SW480 (cell line): Measurements from ENCODE around the gene RILP.
"Not testable (repeated sequence)": the region's sequence is repeated elsewhere in the genome, so short reads cannot be mapped to it uniquely, and the experiment has no call there.

Source experiments
- DNase-seq: peaks from one replicate; pipeline ENCODE4 v3.0.0-alpha.2; 2016; ENCODE audit warnings: low spot score

RILP gene, protein sequence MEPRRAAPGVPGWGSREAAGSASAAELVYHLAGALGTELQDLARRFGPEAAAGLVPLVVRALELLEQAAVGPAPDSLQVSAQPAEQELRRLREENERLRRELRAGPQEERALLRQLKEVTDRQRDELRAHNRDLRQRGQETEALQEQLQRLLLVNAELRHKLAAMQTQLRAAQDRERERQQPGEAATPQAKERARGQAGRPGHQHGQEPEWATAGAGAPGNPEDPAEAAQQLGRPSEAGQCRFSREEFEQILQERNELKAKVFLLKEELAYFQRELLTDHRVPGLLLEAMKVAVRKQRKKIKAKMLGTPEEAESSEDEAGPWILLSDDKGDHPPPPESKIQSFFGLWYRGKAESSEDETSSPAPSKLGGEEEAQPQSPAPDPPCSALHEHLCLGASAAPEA

GRCh38 chr17:1649844-1650501 is at the start of gene RILP:
Gene RILP, minus strand, starts transcription at chr17:1649866. Its CDS starts 62 bp downstream, at chr17:1649804.
- peak; percentile 77 for DNase-seq

DNA sequence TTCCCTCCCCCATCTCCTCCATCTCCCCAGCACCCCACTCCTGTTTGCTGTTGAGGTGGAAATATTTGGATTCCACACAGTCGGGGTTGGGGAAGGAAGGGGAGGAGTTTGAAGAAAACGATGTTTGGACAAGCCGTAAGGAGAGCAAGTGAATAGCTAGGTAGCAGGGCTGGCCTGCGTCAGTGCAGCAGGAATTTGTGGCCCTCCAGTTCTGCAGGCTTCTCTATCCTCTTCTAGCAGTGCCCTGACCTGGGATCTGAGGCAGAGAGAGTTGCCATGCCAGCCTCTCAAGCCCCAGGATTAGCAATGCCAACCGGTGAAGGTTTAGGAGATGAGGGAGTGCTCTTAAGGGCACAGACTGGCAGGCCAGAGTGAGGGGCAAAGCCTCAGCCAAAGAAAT is 48.0 kb upstream of the RILP start:
- DNase-seq: no peak

- DNase-seq: no peak
Observed at GRCh38 chr17:1695365-1695764, 45.7 kb upstream of the RILP start.

DNA sequence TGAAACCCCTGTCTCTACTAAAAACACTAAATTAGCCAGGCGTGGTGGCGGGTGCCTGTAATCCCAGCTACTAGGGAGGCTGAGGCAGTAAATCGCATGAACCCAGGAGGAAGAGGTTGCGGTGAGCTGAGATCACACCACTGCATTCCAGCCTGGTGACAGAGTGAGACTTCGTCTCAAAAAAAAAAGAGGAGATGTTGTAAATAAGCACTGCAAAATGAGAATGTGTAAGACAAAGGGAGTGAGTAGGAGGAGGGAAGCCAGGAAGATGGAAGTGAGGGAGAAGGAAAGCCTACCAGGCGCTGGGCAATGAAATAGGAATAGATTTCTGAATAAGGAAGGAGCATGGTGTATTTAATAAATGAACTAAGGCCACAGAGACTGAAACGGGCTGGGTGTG is 43.7 kb upstream of the RILP start:
- no peak for DNase-seq

GRCh38 chr17:1690544-1691221 is 41.0 kb upstream of the RILP start:
- DNase-seq: no peak

GRCh38 chr17:1688405-1688804 is 38.7 kb upstream of the RILP start:
- not testable (repeated sequence) for DNase-seq

GRCh38 chr17:1686086-1686485 is 36.4 kb upstream of the RILP start:
- DNase-seq: no peak

- peak; percentile 96 for DNase-seq
Observed at GRCh38 chr17:1684378-1685189, 34.9 kb upstream of the RILP start, which contains the start of gene PRPF8. Gene PRPF8, minus strand, starts transcription at chr17:1684867. Its CDS starts 296 bp downstream, at chr17:1684571.

GRCh38 chr17:1683459-1683858 is 33.8 kb upstream of the RILP start:
- no peak for DNase-seq

DNA sequence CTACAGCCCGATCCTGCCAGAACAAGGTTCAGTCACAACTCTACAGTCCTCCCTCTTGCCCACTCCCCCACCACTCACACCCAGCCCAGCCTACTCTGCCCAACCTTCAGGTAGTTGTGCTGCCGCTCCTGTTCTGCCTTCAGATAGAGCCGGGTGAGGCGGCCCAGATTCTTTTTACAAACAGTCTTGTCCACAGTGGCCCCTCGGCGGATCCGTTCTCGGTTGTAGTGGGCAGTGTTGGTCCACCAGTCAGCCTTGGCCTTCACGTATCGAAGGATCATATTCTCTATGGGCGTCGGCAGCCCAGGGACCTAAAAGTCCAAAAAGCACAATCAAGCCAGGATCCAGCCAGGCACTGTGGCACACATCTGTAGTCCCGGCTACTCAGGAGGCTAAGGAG is 26.7 kb upstream of the RILP start:
- DNase-seq: no peak

- DNase-seq: no peak
Observed at GRCh38 chr17:1673041-1673785, 23.5 kb upstream of the RILP start.

DNA sequence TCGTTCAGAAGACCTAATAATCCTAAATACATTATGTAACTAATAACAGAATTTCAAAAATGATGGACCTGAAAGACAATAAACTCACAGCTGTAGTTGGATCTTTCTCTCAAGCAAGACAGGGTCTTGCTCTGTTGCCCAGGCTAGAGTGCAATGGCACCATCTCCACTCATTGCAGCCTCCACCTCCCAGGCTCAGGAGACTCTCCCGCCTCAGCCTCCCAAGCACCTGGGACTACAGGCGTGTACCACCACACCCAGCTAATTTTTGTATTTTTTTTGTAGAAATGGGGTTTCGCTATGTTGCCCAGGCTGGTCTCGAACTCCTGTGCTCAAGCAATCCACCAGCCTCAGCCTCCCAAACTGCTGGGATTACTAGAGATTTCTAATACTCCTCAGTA is 14.3 kb upstream of the RILP start:
- not testable (repeated sequence) for DNase-seq

GRCh38 chr17:1661045-1661444 is 11.4 kb upstream of the RILP start:
- no peak for DNase-seq

DNA sequence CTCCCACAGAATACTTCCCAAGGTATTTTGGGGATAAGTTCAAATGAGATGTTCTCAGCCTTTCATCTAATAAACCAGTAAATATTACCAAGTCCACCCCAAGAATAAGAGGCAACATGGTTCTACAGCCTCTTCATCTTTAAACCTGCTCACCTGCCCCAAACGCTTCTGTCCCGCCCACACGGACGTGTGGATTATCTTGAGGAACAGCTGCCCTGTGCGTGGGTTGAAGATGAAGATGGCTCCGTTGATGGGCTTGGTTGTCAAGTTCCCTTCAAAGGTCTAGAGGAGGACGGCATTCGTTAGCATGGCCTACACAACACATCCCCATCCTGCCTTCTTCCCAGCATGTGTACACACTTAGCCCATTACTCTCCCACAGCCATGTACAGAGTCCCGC is 8.4 kb upstream of the RILP start:
- no peak for DNase-seq

DNA sequence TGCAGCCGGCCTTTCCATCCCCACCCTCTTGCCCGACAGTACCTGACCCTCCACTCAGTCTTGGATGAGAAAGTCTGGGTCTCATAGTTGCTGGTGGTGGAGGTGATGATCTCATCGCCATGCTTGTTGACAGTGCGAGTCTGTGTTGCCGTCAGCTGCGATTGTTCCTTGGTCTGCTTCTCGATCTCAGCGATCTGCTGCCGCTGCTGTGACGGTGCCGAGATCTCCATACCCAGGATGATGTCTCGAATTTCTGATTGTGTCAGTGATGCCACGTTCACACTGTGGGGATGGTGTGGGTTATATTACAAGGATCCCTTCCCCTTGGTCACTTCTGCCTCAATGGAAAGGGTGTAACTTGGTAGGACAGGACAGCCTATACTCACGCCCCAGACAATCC is 4.1 kb upstream of the RILP start:
- DNase-seq: no peak

GRCh38 chr17:1652794-1653193 is 3.1 kb upstream of the RILP start:
- DNase-seq: not testable (repeated sequence)

DNA sequence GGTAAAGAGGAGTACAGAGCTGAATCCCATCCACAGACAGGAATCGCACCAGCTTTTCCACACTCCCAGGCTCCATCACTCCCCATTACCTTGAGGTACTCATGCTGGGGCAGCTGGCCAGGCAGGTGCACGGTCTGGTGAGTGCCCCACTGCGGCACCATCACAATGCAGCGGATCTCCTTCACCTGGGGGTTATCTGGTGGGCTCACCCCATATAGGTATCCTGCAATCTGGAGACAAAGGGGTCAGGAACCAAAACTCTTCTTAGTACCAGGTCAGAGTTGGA is 1.8 kb upstream of the RILP start:
- no peak for DNase-seq

DNA sequence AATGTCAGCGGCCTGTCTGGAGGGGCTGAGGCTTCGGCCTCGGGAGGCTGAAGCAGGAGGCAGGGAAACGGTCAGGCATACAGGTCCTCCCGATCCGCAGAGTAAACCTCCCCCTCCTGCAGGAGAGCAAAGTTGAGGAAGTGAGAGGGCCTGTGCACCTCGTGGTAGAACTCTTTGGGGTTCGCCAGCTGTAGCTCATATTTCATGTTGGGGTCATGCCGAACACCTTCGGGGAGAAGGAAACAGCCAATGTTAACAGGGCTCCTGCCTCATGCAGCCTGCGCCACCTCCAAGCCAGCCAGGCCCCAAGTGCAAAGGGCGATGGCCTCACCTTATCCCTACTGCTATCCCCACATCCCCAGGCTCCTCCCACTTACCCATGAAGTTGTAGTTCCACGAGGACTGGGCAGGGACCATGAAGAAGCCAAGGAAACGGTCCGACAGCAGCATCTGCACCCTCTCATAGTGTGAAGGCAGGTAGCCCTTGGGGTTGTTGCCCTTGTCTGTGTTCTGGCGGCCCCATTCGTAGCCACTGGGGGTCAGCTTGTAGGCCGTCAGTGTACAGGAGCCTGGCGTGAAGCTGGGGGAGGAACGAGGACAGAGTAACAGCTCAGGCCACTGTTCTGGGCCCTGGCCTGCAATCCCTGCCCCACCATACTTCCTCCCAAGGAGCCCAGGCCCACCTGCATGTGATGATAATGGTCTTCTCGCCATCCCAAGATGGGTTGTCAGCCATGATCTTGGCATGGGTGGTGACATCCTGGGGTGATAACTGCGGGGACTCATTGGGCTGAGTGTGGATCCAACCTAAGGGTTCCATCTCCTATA is 1.3 kb upstream of the RILP start:
- DNase-seq: no peak

DNA sequence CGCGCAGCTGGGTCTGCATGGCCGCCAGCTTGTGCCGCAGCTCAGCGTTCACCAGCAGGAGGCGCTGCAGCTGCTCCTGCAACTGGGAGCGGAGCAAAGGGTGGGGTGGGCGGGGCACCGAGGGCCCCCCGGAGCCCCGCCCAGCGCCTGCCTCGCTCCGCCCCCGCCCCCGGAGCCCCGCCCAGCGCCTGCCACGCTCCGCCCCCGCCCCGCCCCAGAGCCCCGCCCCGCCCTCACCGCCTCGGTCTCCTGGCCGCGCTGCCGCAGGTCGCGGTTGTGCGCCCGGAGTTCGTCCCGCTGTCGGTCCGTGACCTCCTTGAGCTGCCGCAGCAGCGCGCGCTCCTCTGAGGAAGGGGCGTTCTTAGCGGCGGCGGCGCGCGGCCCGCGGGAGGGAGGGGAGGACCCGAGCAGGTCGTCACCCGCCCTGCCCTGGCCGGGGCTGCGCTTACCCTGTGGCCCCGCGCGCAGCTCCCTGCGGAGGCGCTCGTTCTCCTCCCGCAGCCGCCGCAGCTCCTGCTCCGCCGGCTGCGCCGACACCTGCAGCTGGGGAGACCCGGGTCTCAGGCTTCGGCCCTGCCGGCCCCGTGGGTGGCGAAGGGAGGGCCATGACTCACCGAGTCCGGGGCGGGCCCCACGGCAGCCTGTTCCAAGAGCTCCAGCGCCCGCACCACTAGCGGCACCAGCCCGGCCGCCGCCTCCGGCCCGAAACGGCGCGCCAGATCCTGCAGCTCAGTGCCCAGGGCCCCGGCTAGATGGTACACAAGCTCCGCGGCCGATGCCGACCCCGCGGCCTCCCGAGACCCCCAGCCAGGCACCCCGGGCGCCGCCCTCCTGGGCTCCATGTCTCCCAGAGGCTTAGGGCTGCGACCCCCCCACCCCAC is 463 bp downstream of the RILP start:
- peak; percentile 90 for DNase-seq
